GM21529 (cell line): Measurements from ENCODE around the gene GNB1.
"Not testable (repeated sequence)": the region's sequence is repeated elsewhere in the genome, so short reads cannot be mapped to it uniquely, and the experiment has no call there.

ENCODE experiments used
- ATAC-seq: cut with Tn5 transposase; IDR thresholded peaks from one replicate; pipeline ENCODE4 v1.9.1; 2021; ENCODE audit not compliant: unreplicated experiment

GNB1 gene

GRCh38 chr1:1752190-1752589 lies 138.7 kb downstream of the GNB1 start:
- no peak for ATAC-seq

GRCh38 chr1:1749941-1750340 lies 140.9 kb downstream of the GNB1 start:
- ATAC-seq: not testable (repeated sequence)

GRCh38 chr1:1748686-1749321 lies 142.1 kb downstream of the GNB1 start:
- no peak for ATAC-seq

GRCh38 chr1:1746566-1746909 lies 144.3 kb downstream of the GNB1 start:
- peak; percentile 84 for ATAC-seq

GRCh38 chr1:1745651-1746565 lies 145.0 kb downstream of the GNB1 start:
- ATAC-seq: peak; percentile 58

GRCh38 chr1:1742529-1742928 lies 148.4 kb downstream of the GNB1 start:
- ATAC-seq: not testable (repeated sequence)

- not testable (repeated sequence) for ATAC-seq
Observed at GRCh38 chr1:1741013-1741412, 149.9 kb downstream of the GNB1 start.

- not testable (repeated sequence) for ATAC-seq
Observed at GRCh38 chr1:1738799-1739337, 152.0 kb downstream of the GNB1 start.

- not testable (repeated sequence) for ATAC-seq
Observed at GRCh38 chr1:1737675-1738590, 153.0 kb downstream of the GNB1 start.
